Astrocyte (in vitro differentiated cells and primary cell): ENCODE data around the gene SPOCK3. TPM values are rescaled to one million over a fixed set of nuclear protein-coding genes. Genes with fewer than 3 reads are reported as not detected.

Experiments
- DNase-seq: peaks from one replicate; pipeline ENCODE4 v3.0.0-alpha.2; 2010; ENCODE audit warnings: low read depth
- FAIRE-seq: peaks from 2 replicates; lab custom pipeline; 2011; peaks lifted over from hg19 to GRCh38; lab: Jason Lieb, UNC
- H2AFZ ChIP-seq: 2 replicates; pipeline ENCODE4 v1.6.0; 2012; ENCODE audit warnings: low read depth, low read length, inconsistent platforms
- H3K27ac ChIP-seq: 2 replicates; pipeline ENCODE4 v1.5.1; 2011; ENCODE audit warnings: low read depth, low read length, inconsistent platforms
- H3K27me3 ChIP-seq: 2 replicates; pipeline ENCODE4 v1.6.0; 2011; ENCODE audit warnings: low read length, inconsistent platforms; ENCODE audit not compliant: insufficient read depth
- H3K36me3 ChIP-seq: 2 replicates; pipeline ENCODE4 v1.5.1; 2011; ENCODE audit warnings: low read length, inconsistent platforms; ENCODE audit not compliant: insufficient read depth
- H3K4me1 ChIP-seq: 2 replicates; pipeline ENCODE4 v1.5.1; 2011; ENCODE audit warnings: low read length, inconsistent platforms; ENCODE audit not compliant: insufficient read depth
- H3K4me2 ChIP-seq: 2 replicates; pipeline ENCODE4 v1.6.0; 2012; ENCODE audit warnings: low read length, inconsistent platforms
- H3K4me3 ChIP-seq: 2 replicates; pipeline ENCODE4 v1.5.1; 2011; ENCODE audit warnings: low read depth, mild to moderate bottlenecking, low read length, inconsistent platforms; ENCODE audit not compliant: insufficient read depth
- H3K79me2 ChIP-seq: 2 replicates; pipeline ENCODE4 v1.6.0; 2012; ENCODE audit warnings: mild to moderate bottlenecking, low read length, inconsistent platforms; ENCODE audit not compliant: insufficient read depth
- H3K9ac ChIP-seq: 2 replicates; pipeline ENCODE4 v1.6.0; 2012; ENCODE audit warnings: mild to moderate bottlenecking, low read length, inconsistent platforms
- H3K9me3 ChIP-seq: 2 replicates; pipeline ENCODE4 v1.5.1; 2012; ENCODE audit warnings: low read depth, mild to moderate bottlenecking, low read length, inconsistent platforms; ENCODE audit not compliant: insufficient read depth
- H4K20me1 ChIP-seq: 2 replicates; pipeline ENCODE4 v1.6.0; 2012; ENCODE audit warnings: low read length, inconsistent platforms; ENCODE audit not compliant: insufficient read depth
- H3K27ac Mint-ChIP-seq: one replicate; pipeline ENCODE4 v1.8.0; 2021; ENCODE audit warnings: mild to moderate bottlenecking, mixed read lengths; ENCODE audit not compliant: unreplicated experiment
- H3K27me3 Mint-ChIP-seq: one replicate; pipeline ENCODE4 v1.8.0; 2021; ENCODE audit warnings: low read depth, mixed read lengths; ENCODE audit not compliant: unreplicated experiment
- H3K36me3 Mint-ChIP-seq: one replicate; pipeline ENCODE4 v1.8.0; 2021; ENCODE audit warnings: low read depth, mixed read lengths; ENCODE audit not compliant: unreplicated experiment
- H3K4me1 Mint-ChIP-seq: one replicate; pipeline ENCODE4 v1.8.0; 2021; ENCODE audit warnings: low read depth, mixed read lengths; ENCODE audit not compliant: unreplicated experiment
- H3K4me3 Mint-ChIP-seq: one replicate; pipeline ENCODE4 v1.8.0; 2021; ENCODE audit warnings: mild to moderate bottlenecking, moderate library complexity, mixed read lengths; ENCODE audit not compliant: unreplicated experiment
- H3K9me3 Mint-ChIP-seq: one replicate; pipeline ENCODE4 v1.8.0; 2021; ENCODE audit warnings: mild to moderate bottlenecking, mixed read lengths; ENCODE audit not compliant: unreplicated experiment
- EZH2 ChIP-seq: IDR thresholded peaks from 2 replicates; pipeline ENCODE4 v1.6.1; 2012; ENCODE audit warnings: mild to moderate bottlenecking, low read length, inconsistent platforms; ENCODE audit not compliant: insufficient read depth
- total RNA-seq: library from RNA; stranded (reverse); gene quantifications from 2 replicates; pipeline ENCODE4 v1.2.1, GENCODE V29; 2021
- TF ChIP-seq, protein P1 (sequence below): IDR thresholded peaks from 2 replicates; pipeline ENCODE4 v1.5.1; 2011; ENCODE audit warnings: low read depth, mild to moderate bottlenecking, inconsistent platforms, low read length, moderate library complexity; ENCODE audit not compliant: insufficient read depth

SPOCK3 gene
- total RNA-seq, 1 donor from 2014 or later, result 0.59 TPM

DNA sequence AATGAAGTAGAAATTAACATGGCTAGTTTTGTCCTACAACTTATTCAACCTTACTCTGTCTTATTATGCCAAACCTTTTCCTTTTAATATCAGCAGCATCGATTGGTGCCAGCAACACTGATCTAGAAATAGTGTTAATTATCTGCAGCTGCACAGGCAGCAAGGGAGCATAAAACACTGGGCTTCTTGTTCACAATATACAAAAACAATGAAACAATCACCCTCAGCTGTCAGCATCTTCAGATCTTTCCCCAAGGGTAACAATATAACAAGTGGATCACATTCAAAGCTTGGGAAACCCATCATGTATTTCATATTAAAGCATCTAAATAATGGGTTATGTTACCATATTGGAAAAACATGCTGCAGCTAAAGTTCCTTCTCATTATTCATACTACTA lies 238.1 kb downstream of the SPOCK3 start:
- Histone ChIP-seq H2AFZ (no peak overlapping the region), H3K9me3 (no peaks in the 10 kb centered on the region), H3K4me3 (no peak overlapping the region), H3K4me1 (no peaks in the 10 kb centered on the region), H3K36me3 (no peaks in the 10 kb centered on the region), H3K27ac (no peak overlapping the region), H4K20me1 (no peaks in the 10 kb centered on the region), H3K79me2 (no peaks in the 10 kb centered on the region), H3K9ac (no peak overlapping the region), H3K4me2 (no peak overlapping the region), H3K27me3 (no peaks in the 10 kb centered on the region)
- Mint-ChIP-seq H3K4me1 (peaks cover 3% of the 10 kb centered on the region), H3K9me3 (no peaks in the 10 kb centered on the region), H3K27me3 (no peaks in the 10 kb centered on the region), H3K4me3 (no peak overlapping the region), H3K27ac (no peak overlapping the region), H3K36me3 (no peaks in the 10 kb centered on the region)
- no peak for TF ChIP-seq EZH2
- TF ChIP-seq, protein P1, sequence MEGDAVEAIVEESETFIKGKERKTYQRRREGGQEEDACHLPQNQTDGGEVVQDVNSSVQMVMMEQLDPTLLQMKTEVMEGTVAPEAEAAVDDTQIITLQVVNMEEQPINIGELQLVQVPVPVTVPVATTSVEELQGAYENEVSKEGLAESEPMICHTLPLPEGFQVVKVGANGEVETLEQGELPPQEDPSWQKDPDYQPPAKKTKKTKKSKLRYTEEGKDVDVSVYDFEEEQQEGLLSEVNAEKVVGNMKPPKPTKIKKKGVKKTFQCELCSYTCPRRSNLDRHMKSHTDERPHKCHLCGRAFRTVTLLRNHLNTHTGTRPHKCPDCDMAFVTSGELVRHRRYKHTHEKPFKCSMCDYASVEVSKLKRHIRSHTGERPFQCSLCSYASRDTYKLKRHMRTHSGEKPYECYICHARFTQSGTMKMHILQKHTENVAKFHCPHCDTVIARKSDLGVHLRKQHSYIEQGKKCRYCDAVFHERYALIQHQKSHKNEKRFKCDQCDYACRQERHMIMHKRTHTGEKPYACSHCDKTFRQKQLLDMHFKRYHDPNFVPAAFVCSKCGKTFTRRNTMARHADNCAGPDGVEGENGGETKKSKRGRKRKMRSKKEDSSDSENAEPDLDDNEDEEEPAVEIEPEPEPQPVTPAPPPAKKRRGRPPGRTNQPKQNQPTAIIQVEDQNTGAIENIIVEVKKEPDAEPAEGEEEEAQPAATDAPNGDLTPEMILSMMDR, result no peak
- DNase-seq (no peak), FAIRE-seq (no peak)

DNA sequence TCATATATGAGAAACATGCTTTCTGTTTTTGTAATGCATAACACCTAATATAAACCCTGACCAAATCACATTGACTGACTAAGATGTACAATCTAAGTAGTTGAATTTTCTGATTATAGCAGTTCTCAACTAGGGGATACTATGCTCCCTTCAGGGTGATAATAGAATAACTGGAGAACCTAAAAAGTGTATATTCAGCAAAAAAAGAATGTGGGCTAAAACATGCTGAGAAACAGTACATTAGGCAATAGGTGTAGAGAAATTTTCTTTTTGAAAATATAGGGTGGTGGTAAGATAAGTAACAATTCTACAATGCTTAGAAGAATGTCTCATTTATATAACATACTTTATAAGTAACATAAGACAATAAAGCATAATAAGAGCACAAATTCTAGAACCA lies 239.6 kb downstream of the SPOCK3 start:
- TF ChIP-seq, protein P1, result no peak
- no peak for TF ChIP-seq EZH2
- Histone ChIP-seq H4K20me1 (no peaks in the 10 kb centered on the region), H3K79me2 (no peaks in the 10 kb centered on the region), H3K27ac (no peak overlapping the region), H3K4me3 (no peak overlapping the region), H3K4me1 (no peaks in the 10 kb centered on the region), H3K4me2 (no peak overlapping the region), H3K9ac (no peak overlapping the region), H3K9me3 (no peaks in the 10 kb centered on the region), H3K27me3 (no peaks in the 10 kb centered on the region), H2AFZ (no peak overlapping the region), H3K36me3 (no peaks in the 10 kb centered on the region)
- no peak for FAIRE-seq
- H3K36me3 Mint-ChIP-seq, result no peaks in the 10 kb centered on the region
- H3K4me1 Mint-ChIP-seq, result no peaks in the 10 kb centered on the region
- H3K27me3 Mint-ChIP-seq, result no peaks in the 10 kb centered on the region
- H3K9me3 Mint-ChIP-seq, result no peaks in the 10 kb centered on the region
- H3K27ac Mint-ChIP-seq, result no peak overlapping the region
- no peak for DNase-seq
- no peak overlapping the region for H3K4me3 Mint-ChIP-seq

DNA sequence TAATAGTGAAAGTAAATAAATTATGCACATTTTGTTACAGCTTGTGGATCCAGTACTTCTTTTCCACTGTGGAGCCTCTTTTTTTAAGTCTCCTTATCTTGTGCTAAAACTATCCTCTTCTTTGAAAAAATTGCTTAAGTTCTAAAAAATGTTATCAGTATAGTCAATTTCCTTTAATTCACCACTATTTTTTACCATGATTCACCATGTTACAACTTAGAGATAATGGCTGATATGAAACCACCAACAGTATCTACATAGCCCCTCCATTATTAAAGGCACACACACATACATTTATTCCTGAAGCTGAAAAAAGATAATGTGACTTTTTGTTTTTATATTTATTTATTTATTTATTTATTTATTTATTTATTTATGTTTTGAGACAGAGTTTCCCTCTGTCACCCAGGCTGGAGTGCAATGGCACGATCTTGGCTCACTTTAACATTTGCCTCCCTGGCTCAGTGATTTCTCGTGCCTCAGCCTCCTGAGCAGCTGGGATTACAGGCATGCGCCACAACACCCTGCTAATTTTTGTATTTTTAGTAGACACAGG lies 243.2 kb downstream of the SPOCK3 start:
- Histone ChIP-seq H3K4me3 (no peak overlapping the region), H3K4me2 (no peak overlapping the region), H4K20me1 (no peaks in the 10 kb centered on the region), H3K36me3 (no peaks in the 10 kb centered on the region), H2AFZ (no peak overlapping the region), H3K27ac (no peak overlapping the region), H3K27me3 (no peaks in the 10 kb centered on the region), H3K79me2 (no peaks in the 10 kb centered on the region), H3K9me3 (no peaks in the 10 kb centered on the region), H3K4me1 (no peaks in the 10 kb centered on the region), H3K9ac (no peak overlapping the region)
- no peaks in the 10 kb centered on the region for H3K9me3 Mint-ChIP-seq
- DNase-seq (peak; percentile 1), FAIRE-seq (no peak)
- H3K4me3 Mint-ChIP-seq, result no peak overlapping the region
- H3K27me3 Mint-ChIP-seq, result no peaks in the 10 kb centered on the region
- TF ChIP-seq EZH2, result no peak
- TF ChIP-seq, protein P1, result no peak
- no peaks in the 10 kb centered on the region for H3K36me3 Mint-ChIP-seq
- no peaks in the 10 kb centered on the region for H3K4me1 Mint-ChIP-seq
- H3K27ac Mint-ChIP-seq, result no peak overlapping the region
